Ishikawa (cell line): ENCODE data around the gene PDIK1L.

Experiments used
- EP300 ChIP-seq: IDR thresholded peaks from 2 replicates; pipeline ENCODE4 v1.6.1; 2012; ENCODE audit warnings: borderline replicate concordance
- RAD21 ChIP-seq: IDR thresholded peaks from 2 replicates; pipeline ENCODE4 v1.6.1; 2012; ENCODE audit warnings: low read depth
- TEAD4 ChIP-seq: IDR thresholded peaks from 2 replicates; pipeline ENCODE4 v1.6.1; 2012
- USF1 ChIP-seq: IDR thresholded peaks from 2 replicates; pipeline ENCODE4 v1.6.1; 2012

- no peak for TF ChIP-seq RAD21
- no peak for TF ChIP-seq EP300
- TF ChIP-seq USF1 = no peak
- no peak for TF ChIP-seq TEAD4
Observed at GRCh38 chr1:26084091-26084561, 27.5 kb upstream of the PDIK1L start.
